H9 (cell line): ENCODE measurements around the gene KIF12. TPM values are rescaled to one million over a fixed set of nuclear protein-coding genes. Genes with fewer than 3 reads are reported as not detected.

Source experiments
- DNase-seq: peaks from one replicate; pipeline ENCODE4 v3.0.0-alpha.2; 2017
- H2AFZ ChIP-seq: one replicate; pipeline ENCODE4 v1.6.1; 2013; ENCODE audit warnings: mild to moderate bottlenecking, low read length, control low read depth, moderate library complexity
- H2AK5ac ChIP-seq: 2 replicates; pipeline ENCODE4 v1.6.1; 2013; ENCODE audit warnings: low read length, control low read depth, mixed read lengths; ENCODE audit not compliant: insufficient read length
- H2BK120ac ChIP-seq: one replicate; pipeline ENCODE4 v1.6.1; 2013; ENCODE audit warnings: low read depth, mild to moderate bottlenecking, low read length, control low read depth, inconsistent platforms; ENCODE audit not compliant: poor library complexity, severe bottlenecking
- H2BK12ac ChIP-seq: 2 replicates; pipeline ENCODE4 v1.6.1; 2013; ENCODE audit warnings: low read length, control low read depth, mixed read lengths, low read depth; ENCODE audit not compliant: insufficient read length
- H2BK15ac ChIP-seq: 2 replicates; pipeline ENCODE4 v1.6.1; 2013; ENCODE audit warnings: low read depth, low read length, control low read depth
- H2BK20ac ChIP-seq: one replicate; pipeline ENCODE4 v1.6.1; 2013; ENCODE audit warnings: low read depth, mild to moderate bottlenecking, low read length, control low read depth, inconsistent platforms; ENCODE audit not compliant: poor library complexity, severe bottlenecking
- H2BK5ac ChIP-seq: 2 replicates; pipeline ENCODE4 v1.6.1; 2013; ENCODE audit warnings: low read length, control low read depth, mixed read lengths; ENCODE audit not compliant: insufficient read length
- H3K14ac ChIP-seq: 2 replicates; pipeline ENCODE4 v1.6.1; 2013; ENCODE audit warnings: low read length, control low read depth; ENCODE audit not compliant: insufficient read depth
- H3K18ac ChIP-seq: 2 replicates; pipeline ENCODE4 v1.6.1; 2013; ENCODE audit warnings: low read depth, mild to moderate bottlenecking, mixed read lengths, low read length, control low read depth; ENCODE audit not compliant: insufficient read length
- H3K23ac ChIP-seq: 2 replicates; pipeline ENCODE4 v1.6.1; 2013; ENCODE audit warnings: low read length, control low read depth, mixed read lengths, low read depth; ENCODE audit not compliant: insufficient read length
- H3K23me2 ChIP-seq: 2 replicates; pipeline ENCODE4 v1.6.1; 2013; ENCODE audit warnings: low read depth, mild to moderate bottlenecking, mixed read lengths, low read length, control low read depth; ENCODE audit not compliant: insufficient read length, poor library complexity, severe bottlenecking
- H3K27ac ChIP-seq: 2 replicates; pipeline ENCODE4 v1.5.1; 2013; ENCODE audit warnings: low read length, control low read depth, mixed read lengths, low read depth; ENCODE audit not compliant: insufficient read length
- H3K27me3 ChIP-seq: 2 replicates; pipeline ENCODE4 v1.6.1; 2013; ENCODE audit warnings: low read length, control low read depth, inconsistent platforms; ENCODE audit not compliant: insufficient read depth
- H3K4ac ChIP-seq: 2 replicates; pipeline ENCODE4 v1.6.1; 2013; ENCODE audit warnings: low read depth, mild to moderate bottlenecking, control low read depth, inconsistent platforms, low read length, moderate library complexity
- H3K4me1 ChIP-seq: 2 replicates; pipeline ENCODE4 v1.6.1; 2013; ENCODE audit warnings: low read length, control low read depth, inconsistent platforms; ENCODE audit not compliant: insufficient read depth
- H3K4me2 ChIP-seq: 2 replicates; pipeline ENCODE4 v1.6.1; 2013; ENCODE audit warnings: low read length, control low read depth, mixed read lengths; ENCODE audit not compliant: insufficient read length, insufficient read depth
- H3K56ac ChIP-seq: 2 replicates; pipeline ENCODE4 v1.6.1; 2013; ENCODE audit warnings: low read depth, mild to moderate bottlenecking, mixed read lengths, low read length, control low read depth; ENCODE audit not compliant: insufficient read length
- H3K79me1 ChIP-seq: 2 replicates; pipeline ENCODE4 v1.6.1; 2013; ENCODE audit warnings: low read depth, mild to moderate bottlenecking, moderate library complexity, low read length, control low read depth, inconsistent platforms; ENCODE audit not compliant: insufficient read depth, poor library complexity, severe bottlenecking
- H3K79me2 ChIP-seq: 2 replicates; pipeline ENCODE4 v1.6.1; 2013; ENCODE audit warnings: low read length, control low read depth, inconsistent platforms; ENCODE audit not compliant: insufficient read depth
- H3K9ac ChIP-seq: 2 replicates; pipeline ENCODE4 v1.6.1; 2013; ENCODE audit warnings: low read length, control low read depth, mixed read lengths; ENCODE audit not compliant: insufficient read length; ENCODE audit errors: extremely low read depth
- H3K9me3 ChIP-seq: one replicate; pipeline ENCODE4 v1.6.1; 2013; ENCODE audit warnings: low read depth, low read length, inconsistent platforms; ENCODE audit not compliant: control insufficient read depth
- H3T11ph ChIP-seq: one replicate; pipeline ENCODE4 v1.6.1; 2013; ENCODE audit warnings: mild to moderate bottlenecking, low read length, control low read depth, inconsistent platforms
- H4K20me1 ChIP-seq: one replicate; pipeline ENCODE4 v1.6.1; 2013; ENCODE audit not compliant: control insufficient read depth, insufficient read length, insufficient read depth
- H4K5ac ChIP-seq: 2 replicates; pipeline ENCODE4 v1.6.1; 2013; ENCODE audit warnings: low read depth, mild to moderate bottlenecking, mixed read lengths, low read length, control low read depth; ENCODE audit not compliant: insufficient read length
- H4K8ac ChIP-seq: replicated peaks from 2 replicates; pipeline ENCODE4 v1.6.1; 2013; ENCODE audit warnings: low read length, control low read depth, mixed read lengths, low read depth; ENCODE audit not compliant: insufficient read length
- H4K91ac ChIP-seq: 2 replicates; pipeline ENCODE4 v1.6.1; 2013; ENCODE audit warnings: low read depth, mild to moderate bottlenecking, moderate library complexity, mixed read lengths, low read length, control low read depth; ENCODE audit not compliant: insufficient read length
- H3K27ac Mint-ChIP-seq, 3 experiments: 2 replicates in 2 of 3; 3 replicates in 1 of 3; pipeline ENCODE4 v1.8.0; 2020 to 2021; ENCODE audit warnings: mixed read lengths in 3 of 3, mild to moderate bottlenecking in 1 of 3, moderate library complexity in 1 of 3
- H3K27me3 Mint-ChIP-seq: 2 replicates; pipeline ENCODE4 v1.8.0; 2021; ENCODE audit warnings: low read depth, mild to moderate bottlenecking, moderate library complexity, mixed read lengths
- H3K36me3 Mint-ChIP-seq, 3 experiments: 2 replicates in 2 of 3; 3 replicates in 1 of 3; pipeline ENCODE4 v1.8.0; 2020 to 2021; ENCODE audit warnings: low read depth in 3 of 3, mixed read lengths in 3 of 3; ENCODE audit not compliant: insufficient read depth in 1 of 3
- H3K4me1 Mint-ChIP-seq, 2 experiments: 2 replicates each; pipeline ENCODE4 v1.8.0; 2020; ENCODE audit warnings: mixed read lengths in 2 of 2
- H3K4me3 Mint-ChIP-seq, 2 experiments: 2 replicates in 1 of 2; 3 replicates in 1 of 2; pipeline ENCODE4 v1.8.0; 2020 to 2021; ENCODE audit warnings: mild to moderate bottlenecking in 2 of 2, mixed read lengths in 2 of 2, moderate library complexity in 1 of 2
- H3K9me3 Mint-ChIP-seq, 2 experiments: 2 replicates in 1 of 2; 3 replicates in 1 of 2; pipeline ENCODE4 v1.8.0; 2020; ENCODE audit warnings: mild to moderate bottlenecking in 2 of 2, mixed read lengths in 2 of 2, moderate library complexity in 1 of 2
- CTCF ChIP-seq: fragments of 200-600 bp; sonication (generic); conservative IDR thresholded peaks from 3 replicates; pipeline ENCODE4 v1.8.0; 2021; ENCODE audit warnings: antibody characterized with exemption, mild to moderate bottlenecking
- WGBS: extraction: QIAGEN DNeasy Blood & Tissue Kit; methylation state at CpG from one replicate; pipeline ENCODE4 v1.1.7; 2013; ENCODE audit warnings: missing lambda C conversion rate, low lambda C conversion rate, mixed read lengths; ENCODE audit not compliant: insufficient read length; ENCODE audit errors: extremely low coverage; 5-methylcytosine and 5-hydroxymethylcytosine counted together
- total RNA-seq: library from RNA; stranded (reverse); gene quantifications from 2 replicates; pipeline ENCODE4 v1.2.1, GENCODE V29; 2021

Gene KIF12
- total RNA-seq, 1 experiment from 2014 or later, result 3.3 TPM

GRCh38 chr9:114117996-114118830 lies 19.1 kb upstream of the KIF12 start:
- Histone ChIP-seq H3K14ac (no peak overlapping the region; the same call in 1 of the 2 replicates), H3K23ac (no peak overlapping the region), H3K79me2 (no peaks in the 10 kb centered on the region), H3K18ac (no peak overlapping the region), H4K5ac (no peak overlapping the region), H3K23me2 (no peaks in the 10 kb centered on the region), H3K27ac (no peak overlapping the region), H3K4me1 (no peaks in the 10 kb centered on the region), H2BK120ac (no peak overlapping the region), H3K56ac (no peak overlapping the region), H4K20me1 (no peaks in the 10 kb centered on the region), H3K79me1 (no peaks in the 10 kb centered on the region), H2BK20ac (no peak overlapping the region), H3K4me2 (no peak overlapping the region), H4K8ac (no peak overlapping the region), H2BK5ac (no peak overlapping the region), H3K27me3 (no peaks in the 10 kb centered on the region), H4K91ac (no peak overlapping the region), H2BK15ac (no peak overlapping the region), H2AK5ac (no peak overlapping the region), H3K9ac (no peak overlapping the region), H2AFZ (no peak overlapping the region), H3K9me3 (no peaks in the 10 kb centered on the region), H2BK12ac (no peak overlapping the region), H3K4ac (no peak overlapping the region), H3T11ph (no peak overlapping the region)
- no peak for DNase-seq
- TF ChIP-seq CTCF, result no peak
- no peak overlapping the region for H3K4me3 Mint-ChIP-seq
- H3K36me3 Mint-ChIP-seq, result no peaks in the 10 kb centered on the region
- peak overlapping the region in 1 of 3 experiments; percentile 2; a peak in 1 of 7 replicates for H3K27ac Mint-ChIP-seq
- no CpG with 5 or more reads among the region's 21 CpGs for WGBS
- no peaks in the 10 kb centered on the region for H3K9me3 Mint-ChIP-seq
- peaks cover 25% of the 10 kb centered on the region for H3K27me3 Mint-ChIP-seq
- H3K4me1 Mint-ChIP-seq, result peaks cover 7 to 18% of the 10 kb centered on the region in 2 experiments
